T-helper 1 cell treated with Interleukin-12 subunit alpha and Interleukin-12 subunit beta and Interleukin-4 antibody, amounts not matched to agents 30 ng/mL and 1 ng/mL, for 36 hours (primary cell): Measurements from ENCODE around the gene PIGU. TPM values are rescaled to one million over a fixed set of nuclear protein-coding genes. Genes with fewer than 3 reads are reported as not detected.
"Not testable (repeated sequence)": the region's sequence is repeated elsewhere in the genome, so short reads cannot be mapped to it uniquely, and the experiment has no call there.

Experiments used
- intact Hi-C: fragments of 100-400 bp; cut with micrococcal nuclease; formaldehyde crosslinking; loops from one replicate; pipeline ENCODE4 v1.15.1; 2024
- total RNA-seq: library from RNA; stranded (reverse); gene quantifications from 2 replicates; pipeline ENCODE4 v1.2.3, GENCODE V29; 2022

PIGU gene
- total RNA-seq, 1 donor from 2014 or later: 21.9 TPM

GRCh38 chr20:34663213-34663943 lies 13.5 kb downstream of the PIGU start:
- intact Hi-C loops: no loop called here

GRCh38 chr20:34661811-34662210 lies 15.1 kb downstream of the PIGU start:
- intact Hi-C loops: not testable (repeated sequence)

DNA sequence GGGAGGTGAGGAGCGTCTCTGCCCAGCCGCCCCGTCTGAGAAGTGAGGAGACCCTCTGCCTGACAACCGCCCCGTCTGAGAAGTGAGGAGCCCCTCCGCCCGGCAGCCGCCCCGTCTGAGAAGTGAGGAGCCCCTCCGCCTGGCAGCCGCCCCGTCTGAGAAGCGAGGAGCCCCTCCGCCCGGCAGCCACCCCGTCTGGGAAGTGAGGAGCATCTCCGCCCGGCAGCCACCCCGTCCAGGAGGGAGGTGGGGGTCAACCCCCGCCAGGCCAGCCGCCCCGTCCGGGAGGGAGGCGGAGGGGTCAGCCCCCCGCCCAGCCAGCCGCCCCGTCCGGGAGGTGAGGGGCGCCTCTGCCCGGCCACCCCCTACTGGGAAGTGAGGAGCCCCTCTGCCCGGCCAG lies 18.2 kb downstream of the PIGU start:
- intact Hi-C loops: not testable (repeated sequence)

DNA sequence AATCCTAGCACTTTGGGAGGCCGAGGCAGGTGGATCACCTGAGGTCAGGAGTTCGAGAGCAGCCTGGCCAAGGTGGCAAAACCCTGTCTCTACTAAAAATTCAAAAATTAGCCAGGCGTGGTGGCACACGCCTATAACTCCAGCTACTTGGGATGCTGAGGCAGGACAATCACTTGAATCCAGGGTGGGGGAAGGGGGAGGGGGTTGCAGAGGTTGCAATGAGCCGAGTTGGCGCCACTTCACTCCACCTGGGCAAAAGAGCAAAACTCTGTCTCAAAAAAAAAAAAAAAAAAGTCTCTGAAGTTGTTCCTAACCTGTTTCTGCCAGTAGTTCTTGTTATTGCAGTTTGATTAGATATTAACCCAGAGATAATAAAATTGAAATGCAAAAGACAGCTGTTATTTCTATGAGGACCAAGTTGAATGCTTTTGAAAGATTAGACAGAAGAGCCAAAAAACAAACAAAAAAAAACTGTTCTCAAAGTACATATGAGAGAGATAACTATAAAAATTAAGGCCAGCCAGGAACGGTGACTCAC lies 22.6 kb downstream of the PIGU start:
- intact Hi-C loops: no loop called here

GRCh38 chr20:34651200-34651599 lies 25.7 kb downstream of the PIGU start:
- intact Hi-C loops: no loop called here

GRCh38 chr20:34647737-34648136 lies 29.2 kb downstream of the PIGU start:
- intact Hi-C loops: no loop called here

- intact Hi-C loops: no loop called here
Measured at GRCh38 chr20:34644951-34645350, 31.9 kb downstream of the PIGU start.

DNA sequence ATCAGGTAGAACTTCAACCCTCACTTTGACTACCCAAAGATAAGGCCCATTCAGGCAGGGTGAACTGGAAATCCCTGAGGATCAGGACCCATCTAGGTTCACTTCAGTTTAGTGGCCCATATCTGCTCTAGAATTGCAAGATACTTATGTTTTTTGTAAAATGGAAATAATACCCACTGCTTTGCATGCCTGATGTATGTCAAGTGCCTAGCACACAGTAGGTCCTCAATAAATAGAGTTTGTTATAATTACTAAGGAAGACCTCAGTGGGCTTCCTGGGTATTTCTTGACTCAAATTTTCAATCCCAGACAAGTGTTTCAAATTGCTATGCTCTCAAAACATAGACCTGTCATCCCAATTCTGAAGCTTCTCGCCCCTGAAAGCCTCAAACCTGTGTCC lies 32.5 kb downstream of the PIGU start:
- intact Hi-C loops: no loop called here

DNA sequence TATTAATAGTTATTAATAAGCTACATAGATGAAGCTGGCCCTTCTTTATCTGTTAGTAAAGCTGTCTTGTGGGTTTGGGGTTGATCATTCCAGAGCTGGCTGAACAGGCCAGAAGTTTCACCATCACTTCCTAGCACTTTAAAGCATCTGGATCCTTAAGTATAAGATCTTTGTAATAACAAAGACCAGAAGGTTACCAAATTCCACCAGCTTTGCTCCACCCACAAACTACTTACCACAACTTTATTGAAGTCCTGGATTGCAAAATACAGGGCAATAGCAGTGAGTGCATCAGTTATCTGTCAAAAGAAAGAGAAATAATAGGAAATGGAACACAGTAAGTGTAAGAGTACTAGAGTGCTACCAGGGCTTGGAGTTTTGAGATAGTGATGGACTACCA lies 33.0 kb downstream of the PIGU start:
- intact Hi-C loops: no loop called here

- intact Hi-C loops: no loop called here
Measured at GRCh38 chr20:34642009-34642408, 34.9 kb downstream of the PIGU start.

- intact Hi-C loops: no loop called here
Measured at GRCh38 chr20:34639755-34640222, 37.1 kb downstream of the PIGU start.

GRCh38 chr20:34638532-34638931 lies 38.4 kb downstream of the PIGU start:
- intact Hi-C loops: no loop called here

GRCh38 chr20:34638039-34638292 lies 38.9 kb downstream of the PIGU start:
- intact Hi-C loops: no loop called here

GRCh38 chr20:34637245-34638038 lies 39.5 kb downstream of the PIGU start:
- intact Hi-C loops: no loop called here

DNA sequence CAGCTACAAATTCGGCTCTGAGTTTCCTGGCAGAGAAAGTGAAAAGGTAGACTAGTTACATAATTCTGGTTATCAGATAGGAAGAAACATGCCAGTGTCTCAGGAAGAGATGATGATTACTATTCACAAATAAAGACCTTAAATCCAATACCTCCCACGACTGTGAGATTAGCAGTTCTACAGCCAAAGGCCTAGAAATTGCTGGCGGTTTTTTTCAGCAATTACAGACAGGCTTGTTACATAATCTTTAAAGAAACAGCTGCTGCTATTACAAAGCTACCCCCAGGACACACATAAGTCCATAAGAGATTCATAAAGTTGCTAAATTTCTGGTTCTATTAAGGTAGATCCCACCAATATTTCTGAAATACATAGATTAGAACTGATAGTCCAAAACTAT lies 40.2 kb downstream of the PIGU start:
- intact Hi-C loops: no loop called here

GRCh38 chr20:34634392-34634791 lies 42.5 kb downstream of the PIGU start:
- intact Hi-C loops: no loop called here

DNA sequence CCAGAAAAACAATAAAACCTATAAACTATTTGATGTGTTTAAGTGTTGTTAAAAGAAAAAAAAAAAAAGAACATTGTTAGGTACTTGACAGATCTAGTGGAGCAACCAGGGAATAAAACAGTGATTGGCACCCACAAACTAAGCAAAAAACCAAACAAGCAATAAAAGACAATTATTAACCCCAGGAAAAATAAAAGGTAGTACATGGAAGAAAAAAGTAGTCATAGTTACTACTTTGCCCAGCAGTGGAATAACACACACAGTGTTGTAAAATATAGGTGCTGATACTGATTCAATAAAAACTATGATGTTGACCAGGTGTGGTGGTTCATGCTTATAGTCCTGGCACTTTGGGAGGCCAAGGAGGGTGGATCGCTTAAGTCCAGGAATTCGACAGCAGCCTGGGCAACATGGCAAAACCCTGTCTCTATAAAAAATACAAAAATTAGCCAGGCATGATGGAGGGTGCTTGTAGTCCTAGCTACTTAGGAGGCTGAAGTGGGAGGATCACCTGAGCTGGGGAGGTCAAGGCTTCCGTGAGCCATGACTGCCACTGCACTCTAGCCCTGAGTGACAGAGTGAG lies 43.9 kb downstream of the PIGU start:
- intact Hi-C loops: no loop called here

GRCh38 chr20:34629904-34630303 lies 47.0 kb downstream of the PIGU start:
- intact Hi-C loops: no loop called here

DNA sequence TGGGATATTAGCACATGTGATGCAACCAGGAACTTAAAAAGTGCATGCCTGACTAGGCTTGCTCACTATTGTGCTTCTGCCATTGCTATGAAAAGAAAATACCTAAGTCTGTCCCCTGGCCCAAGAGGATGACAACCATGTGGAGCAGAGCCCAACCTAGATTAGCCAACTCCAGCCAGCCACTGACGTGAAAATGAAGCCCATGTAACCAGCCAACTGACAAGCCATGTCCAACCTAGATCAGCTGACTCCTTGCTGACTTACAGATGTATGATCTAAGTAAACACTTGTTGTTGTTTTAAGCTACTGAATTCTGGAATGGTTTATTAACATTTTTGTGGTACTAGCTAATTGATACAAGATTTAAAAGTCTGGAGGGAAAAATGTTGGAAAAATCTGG lies 47.5 kb downstream of the PIGU start:
- intact Hi-C loops: no loop called here

- intact Hi-C loops: no loop called here
Measured at GRCh38 chr20:34628026-34628425, 48.9 kb downstream of the PIGU start.

- intact Hi-C loops: no loop called here
Measured at GRCh38 chr20:34627458-34627857, 49.4 kb downstream of the PIGU start.

GRCh38 chr20:34626992-34627391 lies 49.9 kb downstream of the PIGU start:
- intact Hi-C loops: no loop called here
